ENCODE results near the gene EPHA10. TPM values are rescaled to one million over a fixed set of nuclear protein-coding genes. Genes with fewer than 3 reads are reported as not detected.
"Not testable (repeated sequence)": the region's sequence is repeated elsewhere in the genome, so short reads cannot be mapped to it uniquely, and the experiment has no call there.

EPHA10 gene
- total RNA-seq, 1 experiment from 2014 or later, result not detected

DNA sequence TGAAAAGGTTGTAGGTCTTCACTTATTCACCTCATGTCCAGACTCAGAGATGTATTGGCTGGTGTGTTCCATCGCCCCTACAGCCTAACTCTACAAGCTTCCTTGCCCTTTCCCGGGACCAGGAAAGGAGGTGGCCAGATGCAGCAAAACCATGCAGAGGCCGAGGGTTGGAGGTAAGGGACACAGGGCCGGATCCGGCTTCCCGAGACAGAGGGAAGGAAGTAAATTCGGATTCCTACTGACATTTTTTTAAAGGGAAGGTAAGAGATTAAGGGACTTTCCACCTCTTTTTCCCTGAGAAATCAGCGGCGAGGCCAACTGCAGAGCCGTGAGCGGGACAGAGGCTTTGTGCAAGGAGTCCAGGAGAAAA is 12.7 kb downstream of the EPHA10 start:
- no peak overlapping the region for H3K27ac ChIP-seq (ENCODE audit: low read length)
- no peaks in the 10 kb centered on the region for H3K9me2 ChIP-seq (replicated peaks; ENCODE audit: insufficient read depth, low read length)
- H3K27me3 ChIP-seq (ENCODE audit: low read length), result no peaks in the 10 kb centered on the region
- H3K79me2 ChIP-seq (ENCODE audit: low read length), result no peaks in the 10 kb centered on the region
- no peaks in the 10 kb centered on the region for H3K9me3 ChIP-seq (ENCODE audit: low read length)
- DNase-seq, result no peak
- H3K36me3 ChIP-seq (ENCODE audit: insufficient read depth, low read length), result no peaks in the 10 kb centered on the region
- H3K9ac ChIP-seq (ENCODE audit: low read length), result no peak overlapping the region
- no peak overlapping the region for H3K4me3 ChIP-seq (ENCODE audit: low read length)
- no peaks in the 10 kb centered on the region for H4K20me1 ChIP-seq (ENCODE audit: insufficient read depth, low read depth, low read length)
- H3K4me2 ChIP-seq (ENCODE audit: low read depth, low read length, poor library complexity, severe bottlenecking), result no peak overlapping the region
- H3K4me1 ChIP-seq (ENCODE audit: low read length), result no peaks in the 10 kb centered on the region
- H2AFZ ChIP-seq (ENCODE audit: low read length), result no peak overlapping the region

DNA sequence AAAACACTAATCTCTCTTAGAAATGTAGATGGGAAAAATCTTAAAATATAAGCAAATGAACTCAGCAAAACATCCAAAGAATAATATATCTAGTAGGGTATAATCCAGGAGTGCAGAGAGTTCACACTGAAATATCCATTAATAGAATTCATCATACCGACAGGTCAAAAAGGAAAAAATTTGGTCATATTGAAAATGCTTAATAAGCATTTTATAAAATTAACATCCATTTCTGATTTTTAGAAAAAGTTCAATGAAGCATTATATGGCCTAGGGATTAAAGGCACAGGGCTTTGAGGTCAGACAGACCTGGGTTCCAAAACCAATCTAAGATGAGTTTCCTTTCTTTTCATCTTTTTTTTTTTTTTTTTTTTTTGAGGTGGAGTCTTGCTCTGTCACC is 16.4 kb downstream of the EPHA10 start:
- H2AFZ ChIP-seq (ENCODE audit: low read length), result no peak overlapping the region
- H3K36me3 ChIP-seq (ENCODE audit: insufficient read depth, low read length), result no peaks in the 10 kb centered on the region
- no peaks in the 10 kb centered on the region for H3K9me2 ChIP-seq (replicated peaks; ENCODE audit: insufficient read depth, low read length)
- no peak overlapping the region for H3K9ac ChIP-seq (ENCODE audit: low read length)
- no peak for DNase-seq
- H3K27ac ChIP-seq (ENCODE audit: low read length), result no peak overlapping the region
- H4K20me1 ChIP-seq (ENCODE audit: insufficient read depth, low read depth, low read length), result no peaks in the 10 kb centered on the region
- no peaks in the 10 kb centered on the region for H3K9me3 ChIP-seq (ENCODE audit: low read length)
- H3K79me2 ChIP-seq (ENCODE audit: low read length), result no peaks in the 10 kb centered on the region
- H3K4me1 ChIP-seq (ENCODE audit: low read length), result no peaks in the 10 kb centered on the region
- H3K4me2 ChIP-seq (ENCODE audit: low read depth, low read length, poor library complexity, severe bottlenecking), result no peak overlapping the region
- no peaks in the 10 kb centered on the region for H3K27me3 ChIP-seq (ENCODE audit: low read length)
- H3K4me3 ChIP-seq (ENCODE audit: low read length), result no peak overlapping the region

DNA sequence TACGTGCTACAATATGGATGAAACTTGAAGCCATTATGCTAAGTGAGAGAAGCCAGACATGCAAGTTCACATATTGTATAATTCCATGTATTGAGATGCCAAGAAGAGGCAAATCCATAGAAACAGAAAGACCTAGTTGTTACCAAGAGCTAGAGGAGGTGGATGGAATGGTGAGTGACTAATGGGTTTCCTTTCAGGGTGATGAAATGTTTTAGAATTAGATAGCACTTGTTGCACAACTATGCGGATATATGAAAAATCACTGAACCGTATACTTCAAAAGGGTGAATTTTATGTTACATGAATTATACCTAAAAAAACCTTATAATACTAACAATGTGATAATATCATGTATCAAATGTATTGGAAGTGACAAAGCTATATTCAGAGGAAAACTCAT is 18.1 kb downstream of the EPHA10 start:
- Histone ChIP-seq H3K27me3 (ENCODE audit: low read length) (0 out of 2 replicates have a peak, but pooled peaks cover 4% of the 10 kb centered on the region), H3K4me3 (ENCODE audit: low read length) (no peak overlapping the region), H3K9me3 (ENCODE audit: low read length) (no peaks in the 10 kb centered on the region), H3K79me2 (ENCODE audit: low read length) (no peaks in the 10 kb centered on the region), H2AFZ (ENCODE audit: low read length) (no peak overlapping the region), H3K36me3 (ENCODE audit: insufficient read depth, low read length) (no peaks in the 10 kb centered on the region), H4K20me1 (ENCODE audit: insufficient read depth, low read depth, low read length) (no peaks in the 10 kb centered on the region), H3K4me2 (ENCODE audit: low read depth, low read length, poor library complexity, severe bottlenecking) (no peak overlapping the region), H3K9me2 (replicated peaks; ENCODE audit: insufficient read depth, low read length) (no peaks in the 10 kb centered on the region), H3K4me1 (ENCODE audit: low read length) (no peaks in the 10 kb centered on the region), H3K9ac (ENCODE audit: low read length) (no peak overlapping the region), H3K27ac (ENCODE audit: low read length) (no peak overlapping the region)
- no peak for DNase-seq

DNA sequence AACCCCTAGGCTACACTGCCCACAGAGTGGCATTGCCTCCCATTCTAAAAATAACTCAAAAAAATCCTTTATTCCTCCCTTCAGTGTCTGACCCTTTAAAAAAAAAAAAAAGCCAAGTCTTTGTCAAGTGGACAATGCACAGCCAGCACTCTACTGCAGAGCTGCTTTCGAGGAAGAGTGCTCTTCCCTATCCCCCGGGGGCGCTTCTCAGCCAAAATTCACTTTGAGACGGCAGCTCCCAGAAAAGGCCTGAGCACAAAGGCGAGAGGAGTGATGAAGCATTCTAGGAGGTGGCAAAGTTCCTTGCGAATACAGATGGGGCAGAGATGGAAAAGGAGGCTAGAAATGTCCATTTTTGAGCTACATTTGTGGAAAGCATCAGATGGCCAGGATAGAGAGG is 23.3 kb downstream of the EPHA10 start:
- no peaks in the 10 kb centered on the region for H4K20me1 ChIP-seq (ENCODE audit: insufficient read depth, low read depth, low read length)
- no peak overlapping the region for H3K4me2 ChIP-seq (ENCODE audit: low read depth, low read length, poor library complexity, severe bottlenecking)
- H3K9me3 ChIP-seq (ENCODE audit: low read length), result no peaks in the 10 kb centered on the region
- no peak overlapping the region for H3K9ac ChIP-seq (ENCODE audit: low read length)
- no peak overlapping the region for H3K27ac ChIP-seq (ENCODE audit: low read length)
- no peaks in the 10 kb centered on the region for H3K9me2 ChIP-seq (replicated peaks; ENCODE audit: insufficient read depth, low read length)
- H3K79me2 ChIP-seq (ENCODE audit: low read length), result no peaks in the 10 kb centered on the region
- no peak overlapping the region for H3K4me3 ChIP-seq (ENCODE audit: low read length)
- no peak overlapping the region for H2AFZ ChIP-seq (ENCODE audit: low read length)
- no peaks in the 10 kb centered on the region for H3K36me3 ChIP-seq (ENCODE audit: insufficient read depth, low read length)
- H3K4me1 ChIP-seq (ENCODE audit: low read length), result no peaks in the 10 kb centered on the region
- no peak for DNase-seq
- 0 out of 2 replicates have a peak, but pooled peaks cover 4% of the 10 kb centered on the region for H3K27me3 ChIP-seq (ENCODE audit: low read length)

DNA sequence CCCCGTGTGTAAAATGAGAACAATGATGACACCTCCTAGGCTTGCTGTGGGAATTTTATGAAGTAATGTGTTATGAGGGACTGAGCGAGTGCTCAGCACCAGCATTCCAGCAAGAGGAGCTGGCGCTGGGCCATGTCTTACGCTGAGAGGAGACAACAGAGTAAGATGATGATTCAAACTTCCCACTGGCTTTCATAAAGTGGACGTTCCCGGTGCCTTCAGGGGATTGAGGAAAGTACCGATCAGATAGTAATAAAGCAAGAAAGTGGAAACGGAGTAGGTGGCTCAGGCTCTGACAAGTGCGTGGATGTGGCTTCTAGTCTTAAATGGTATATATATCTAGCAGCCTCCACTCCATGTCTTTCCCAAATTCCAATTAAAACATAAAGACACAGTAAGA is 23.8 kb downstream of the EPHA10 start:
- no peaks in the 10 kb centered on the region for H3K9me3 ChIP-seq (ENCODE audit: low read length)

DNA sequence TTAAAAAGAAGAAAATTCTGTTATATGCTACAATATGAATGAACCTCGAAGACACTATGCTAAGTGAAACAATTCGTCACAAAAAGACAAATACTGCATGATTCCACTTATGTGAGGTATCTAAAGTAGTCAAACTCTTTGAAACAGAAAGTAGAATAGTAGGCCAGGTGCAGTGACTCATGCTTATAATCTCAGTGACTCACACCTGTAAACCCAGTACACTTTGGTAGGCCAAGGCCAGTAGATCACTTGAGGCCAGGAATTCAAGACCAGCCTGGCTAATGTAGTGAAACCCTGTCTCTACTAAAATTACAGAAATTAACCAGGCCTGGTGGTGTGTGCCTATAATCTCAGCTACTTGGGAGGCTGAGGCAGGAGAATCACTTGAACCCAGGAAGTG is 25.7 kb downstream of the EPHA10 start:
- Histone ChIP-seq H3K9me2 (replicated peaks; ENCODE audit: insufficient read depth, low read length) (no peaks in the 10 kb centered on the region), H3K27me3 (ENCODE audit: low read length) (0 out of 2 replicates have a peak, but pooled peaks cover 4% of the 10 kb centered on the region), H3K4me2 (ENCODE audit: low read depth, low read length, poor library complexity, severe bottlenecking) (no peak overlapping the region), H3K4me1 (ENCODE audit: low read length) (no peaks in the 10 kb centered on the region), H3K9ac (ENCODE audit: low read length) (no peak overlapping the region), H3K79me2 (ENCODE audit: low read length) (no peaks in the 10 kb centered on the region), H3K9me3 (ENCODE audit: low read length) (no peaks in the 10 kb centered on the region), H3K4me3 (ENCODE audit: low read length) (no peak overlapping the region), H3K36me3 (ENCODE audit: insufficient read depth, low read length) (no peaks in the 10 kb centered on the region), H2AFZ (ENCODE audit: low read length) (no peak overlapping the region), H3K27ac (ENCODE audit: low read length) (no peak overlapping the region), H4K20me1 (ENCODE audit: insufficient read depth, low read depth, low read length) (no peaks in the 10 kb centered on the region)
- no peak for DNase-seq

More for the DNA sequence above, 23.8 kb downstream of the EPHA10 start:
- H3K4me2 ChIP-seq (ENCODE audit: low read depth, low read length, poor library complexity, severe bottlenecking), result no peak overlapping the region
- no peaks in the 10 kb centered on the region for H3K36me3 ChIP-seq (ENCODE audit: insufficient read depth, low read length)
- no peak overlapping the region for H3K27ac ChIP-seq (ENCODE audit: low read length)
- H3K27me3 ChIP-seq (ENCODE audit: low read length), result 0 out of 2 replicates have a peak, but pooled peaks cover 4% of the 10 kb centered on the region
- H3K79me2 ChIP-seq (ENCODE audit: low read length), result no peaks in the 10 kb centered on the region
- no peaks in the 10 kb centered on the region for H4K20me1 ChIP-seq (ENCODE audit: insufficient read depth, low read depth, low read length)
- no peak for DNase-seq
- H3K9ac ChIP-seq (ENCODE audit: low read length), result no peak overlapping the region
- H3K9me2 ChIP-seq (replicated peaks; ENCODE audit: insufficient read depth, low read length), result no peaks in the 10 kb centered on the region
- H3K4me3 ChIP-seq (ENCODE audit: low read length), result no peak overlapping the region
- no peaks in the 10 kb centered on the region for H3K4me1 ChIP-seq (ENCODE audit: low read length)
- H2AFZ ChIP-seq (ENCODE audit: low read length), result no peak overlapping the region

DNA sequence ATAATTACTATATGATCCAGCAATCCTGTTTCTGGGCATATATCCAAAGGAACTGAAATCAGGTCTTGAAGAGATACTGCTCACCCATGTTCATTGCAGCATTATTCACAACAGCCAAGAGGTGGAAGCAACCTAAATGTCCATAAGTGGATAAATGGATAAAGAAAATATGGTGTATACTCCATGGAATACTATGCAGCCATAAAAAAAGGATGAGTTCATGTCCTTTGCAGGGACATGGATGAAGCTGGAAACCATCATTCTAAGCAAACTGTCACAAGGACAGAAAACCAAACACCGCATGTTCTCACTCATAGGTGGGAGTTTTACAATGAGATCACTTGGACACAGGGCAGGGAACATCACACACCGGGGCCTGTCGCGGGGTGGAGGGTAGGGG is 26.3 kb downstream of the EPHA10 start:
- H3K4me2 ChIP-seq (ENCODE audit: low read depth, low read length, poor library complexity, severe bottlenecking); H3K79me2 ChIP-seq (ENCODE audit: low read length); H3K27me3 ChIP-seq (ENCODE audit: low read length); H3K4me1 ChIP-seq (ENCODE audit: low read length); H2AFZ ChIP-seq (ENCODE audit: low read length); H3K27ac ChIP-seq (ENCODE audit: low read length); H3K4me3 ChIP-seq (ENCODE audit: low read length); DNase-seq; H4K20me1 ChIP-seq (ENCODE audit: insufficient read depth, low read depth, low read length); H3K9me2 ChIP-seq (replicated peaks; ENCODE audit: insufficient read depth, low read length); H3K9ac ChIP-seq (ENCODE audit: low read length); H3K36me3 ChIP-seq (ENCODE audit: insufficient read depth, low read length); H3K9me3 ChIP-seq (ENCODE audit: low read length): not testable (repeated sequence)

DNA sequence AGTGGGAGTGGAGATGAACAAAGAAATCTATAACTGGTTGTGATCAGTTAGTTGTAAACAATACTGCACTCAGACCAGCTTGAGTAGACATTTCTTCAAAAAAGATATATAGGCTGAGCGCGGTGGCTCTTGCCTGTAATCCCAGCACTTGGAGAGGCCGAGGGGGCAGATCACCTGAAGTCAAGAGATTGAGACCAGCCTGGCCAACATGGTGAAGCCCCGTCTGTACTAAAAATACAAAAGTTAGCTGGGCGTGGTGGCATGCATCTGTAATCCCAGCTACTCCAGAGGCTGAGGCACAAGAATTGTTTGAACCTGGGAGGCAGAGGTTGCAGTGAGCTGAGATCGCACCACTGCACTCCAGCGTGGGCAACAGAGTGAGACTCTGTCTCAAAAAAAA is 26.9 kb downstream of the EPHA10 start:
- not testable (repeated sequence) for H3K36me3 ChIP-seq (ENCODE audit: insufficient read depth, low read length); H3K9me3 ChIP-seq (ENCODE audit: low read length); H3K9me2 ChIP-seq (replicated peaks; ENCODE audit: insufficient read depth, low read length); H3K27ac ChIP-seq (ENCODE audit: low read length); H3K9ac ChIP-seq (ENCODE audit: low read length); H2AFZ ChIP-seq (ENCODE audit: low read length); H4K20me1 ChIP-seq (ENCODE audit: insufficient read depth, low read depth, low read length); H3K4me2 ChIP-seq (ENCODE audit: low read depth, low read length, poor library complexity, severe bottlenecking); H3K79me2 ChIP-seq (ENCODE audit: low read length); H3K4me3 ChIP-seq (ENCODE audit: low read length); H3K4me1 ChIP-seq (ENCODE audit: low read length); H3K27me3 ChIP-seq (ENCODE audit: low read length); DNase-seq

Data from Karpas-422 (cell line).